HT1080 (cell line): ENCODE data around the gene RUSC1. TPM values are rescaled to one million over a fixed set of nuclear protein-coding genes. Genes with fewer than 3 reads are reported as not detected.

Experiments
- small RNA-seq: library from RNA; depleted of rRNA; stranded (forward); fragments of <200 nt; gene quantifications from one replicate; pipeline ENCODE3, GENCODE V24; 2014
- total RNA-seq: library from RNA; depleted of rRNA; stranded (reverse); fragments of >200 nt; shearing (Covaris generic); gene quantifications from 2 replicates; pipeline ENCODE4 v1.2.3, GENCODE V29; 2014; rRNA removed

The RUSC1 gene
- total RNA-seq, 1 experiment from 2014 or later = 46.7 TPM

Small RNA genes within 50 kb of the gene (small RNA-seq; reads per million reads assigned to genes)
- 0.23 reads per million, percentile 9 among the genes with 10 or more reads in this experiment for gene RNU6-106P

Other genes starting within 250 kb of the RUSC1 start
- gene EFNA3, start 242.1 kb upstream of the RUSC1 start, total RNA-seq = 3.3 and 7.0 TPM in 2 replicates
- gene EFNA1, start 193.0 kb upstream of the RUSC1 start, total RNA-seq = 1.4 and 3.6 TPM in 2 replicates
- 36.9 and 42.2 TPM in 2 replicates for gene SLC50A1, start 185.0 kb upstream of the RUSC1 start, total RNA-seq
- 36.0 and 42.9 TPM in 2 replicates for gene DPM3, start 180.4 kb upstream of the RUSC1 start, total RNA-seq
- 126 and 170 TPM in 2 replicates for gene KRTCAP2, start 147.6 kb upstream of the RUSC1 start, total RNA-seq
- gene TRIM46, start 147.0 kb upstream of the RUSC1 start, total RNA-seq = 3.1 and 4.1 TPM in 2 replicates
- gene THBS3, start 113.0 kb upstream of the RUSC1 start, total RNA-seq = 2.7 and 3.1 TPM in 2 replicates
- gene MTX1, start 112.2 kb upstream of the RUSC1 start, total RNA-seq = 50.0 and 54.0 TPM in 2 replicates
- 7.7 and 15.3 TPM in 2 replicates for gene ENTREP3, start 65.4 kb upstream of the RUSC1 start, total RNA-seq
- gene SCAMP3, start 58.5 kb upstream of the RUSC1 start, total RNA-seq = 124 and 158 TPM in 2 replicates
- 19.1 and 26.0 TPM in 2 replicates for gene CLK2, start 47.4 kb upstream of the RUSC1 start, total RNA-seq
- gene HCN3, start 43.4 kb upstream of the RUSC1 start, total RNA-seq = 0.84 and 1.1 TPM in 2 replicates
- gene PKLR, start 19.5 kb upstream of the RUSC1 start, total RNA-seq = not detected in 2 replicates
- gene FDPS, start 12.0 kb upstream of the RUSC1 start, total RNA-seq = 233 and 262 TPM in 2 replicates
- gene ASH1L, start 241.9 kb downstream of the RUSC1 start, total RNA-seq = 12.7 and 13.4 TPM in 2 replicates